Kidney (tissue), 14 donors: ENCODE data around the gene HGFAC. TPM values are rescaled to one million over a fixed set of nuclear protein-coding genes. Genes with fewer than 3 reads are reported as not detected.

Source experiments
- DNase-seq, 5 donors: peaks; one replicate each; pipeline ENCODE4 v3.0.0-alpha.2; 2013 to 2020
- FAIRE-seq: peaks from 2 replicates; lab custom pipeline; 2012; peaks lifted over from hg19 to GRCh38; lab: Jason Lieb, UNC
- H3K27ac ChIP-seq, 2 donors: one replicate each; pipeline ENCODE4 v1.7.0; 2013; ENCODE audit warnings: low read depth in 2 of 2, low read length in 2 of 2, inconsistent platforms in 1 of 2
- H3K27me3 ChIP-seq: one replicate; pipeline ENCODE4 v1.7.1; 2013; ENCODE audit warnings: low read length, inconsistent platforms; ENCODE audit not compliant: control insufficient read depth, insufficient read depth
- H3K36me3 ChIP-seq, 3 donors: one replicate each; pipeline versions ENCODE4 v1.7.0 to v1.7.1; 2013; ENCODE audit warnings: low read length in 3 of 3, control low read depth in 1 of 3, inconsistent platforms in 1 of 3; ENCODE audit not compliant: insufficient read depth in 3 of 3, control insufficient read depth in 2 of 3
- H3K4me1 ChIP-seq, 3 donors: one replicate each; pipeline versions ENCODE4 v1.7.0 to v1.7.1; 2013; ENCODE audit warnings: low read length in 3 of 3, inconsistent platforms in 1 of 3, low read depth in 1 of 3; ENCODE audit not compliant: control insufficient read depth in 2 of 3, insufficient read depth in 2 of 3
- H3K4me3 ChIP-seq, 3 donors: one replicate each; pipeline versions ENCODE4 v1.7.0 to v1.8.1; 2013; ENCODE audit warnings: low read length in 3 of 3, control low read depth in 1 of 3, inconsistent platforms in 1 of 3
- H3K9ac ChIP-seq, 3 donors: one replicate each; pipeline versions ENCODE4 v1.7.0 to v1.7.1; 2013; ENCODE audit warnings: low read length in 3 of 3, control low read depth in 1 of 3, inconsistent platforms in 1 of 3
- H3K9me3 ChIP-seq, 3 donors: one replicate each; pipeline versions ENCODE4 v1.7.0 to v1.7.1; 2013; ENCODE audit warnings: low read length in 3 of 3, control low read depth in 1 of 3, inconsistent platforms in 1 of 3; ENCODE audit not compliant: control insufficient read depth in 2 of 3, insufficient read depth in 1 of 3
- intact Hi-C: fragments of 100-400 bp; cut with DNase I; formaldehyde crosslinking; loops from one replicate; pipeline ENCODE4 v1.11.1; 2022
- polyA plus RNA-seq: library from polyadenylated mRNA; stranded (reverse); fragments of 350-450 nt; fragmentation: Illumina TruSeq; extraction: RNeasy Lipid Tissue Mini Kit (QIAGEN cat#74804); gene quantifications from one replicate; pipeline ENCODE4 v1.2.3, GENCODE V29; 2014; ENCODE audit warnings: low read depth, low replicate concordance; ENCODE audit not compliant: insufficient read depth
- total RNA-seq: library from RNA; stranded (reverse); fragmentation: NEBNext Ultra II Directional; extraction: Animal tissue kit (Norgen Biotek cat#: 25700); gene quantifications from one replicate; pipeline ENCODE4 v1.2.1, GENCODE V29; 2021
- TF ChIP-seq, protein P1 (sequence below): IDR thresholded peaks from 3 replicates; pipeline ENCODE4 v1.5.1; 2012; ENCODE audit warnings: mild to moderate bottlenecking, moderate library complexity, borderline replicate concordance; ENCODE audit not compliant: insufficient read depth; ENCODE audit errors: extremely low read depth
- donor health status: control.
- donor health status: control.
- donor health status: control.
- donor health status: control.
- donor health status: control.
- donor health status: DM: yes; HTN: yes; CAD: no.
- donor health status: Normal renal cell carcinoma (clear cell type).

Gene HGFAC
- total and polyA plus RNA-seq, 2 donors from 2014 or later = 0.86 to 1.6 TPM

DNA sequence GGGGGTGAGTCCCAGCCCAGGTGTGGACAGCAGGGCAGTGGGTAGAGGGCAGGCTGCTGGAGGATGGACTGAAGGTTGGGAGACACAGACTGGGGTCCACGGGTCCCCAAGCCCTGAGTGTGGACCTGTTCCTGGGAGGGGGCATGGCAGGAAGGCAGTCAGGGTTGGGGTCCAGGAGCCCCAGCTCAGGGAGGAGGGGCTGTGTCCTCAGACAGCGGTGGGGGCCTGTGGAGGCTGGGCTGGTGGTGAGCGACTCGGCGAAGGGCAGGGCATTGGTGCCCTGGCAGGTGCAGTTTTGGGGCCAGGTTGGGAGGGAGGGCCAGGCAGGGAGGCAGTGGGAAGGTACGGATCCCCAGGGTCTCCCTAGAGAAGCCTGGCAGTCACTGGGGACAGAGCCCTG, 55.3 kb downstream of the HGFAC start:
- H3K36me3 ChIP-seq = no peaks in the 10 kb centered on the region
- intact Hi-C loops = no loop called here
- no peak for DNase-seq
- H3K27me3 ChIP-seq = no peaks in the 10 kb centered on the region
- TF ChIP-seq, protein P1, sequence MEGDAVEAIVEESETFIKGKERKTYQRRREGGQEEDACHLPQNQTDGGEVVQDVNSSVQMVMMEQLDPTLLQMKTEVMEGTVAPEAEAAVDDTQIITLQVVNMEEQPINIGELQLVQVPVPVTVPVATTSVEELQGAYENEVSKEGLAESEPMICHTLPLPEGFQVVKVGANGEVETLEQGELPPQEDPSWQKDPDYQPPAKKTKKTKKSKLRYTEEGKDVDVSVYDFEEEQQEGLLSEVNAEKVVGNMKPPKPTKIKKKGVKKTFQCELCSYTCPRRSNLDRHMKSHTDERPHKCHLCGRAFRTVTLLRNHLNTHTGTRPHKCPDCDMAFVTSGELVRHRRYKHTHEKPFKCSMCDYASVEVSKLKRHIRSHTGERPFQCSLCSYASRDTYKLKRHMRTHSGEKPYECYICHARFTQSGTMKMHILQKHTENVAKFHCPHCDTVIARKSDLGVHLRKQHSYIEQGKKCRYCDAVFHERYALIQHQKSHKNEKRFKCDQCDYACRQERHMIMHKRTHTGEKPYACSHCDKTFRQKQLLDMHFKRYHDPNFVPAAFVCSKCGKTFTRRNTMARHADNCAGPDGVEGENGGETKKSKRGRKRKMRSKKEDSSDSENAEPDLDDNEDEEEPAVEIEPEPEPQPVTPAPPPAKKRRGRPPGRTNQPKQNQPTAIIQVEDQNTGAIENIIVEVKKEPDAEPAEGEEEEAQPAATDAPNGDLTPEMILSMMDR = no peak
- peaks cover 0 to under 1% (median 0%) of the 10 kb centered on the region in 3 donors for H3K4me1 ChIP-seq
- no peaks in the 10 kb centered on the region for H3K9me3 ChIP-seq
- no peak overlapping the region for H3K9ac ChIP-seq
- H3K4me3 ChIP-seq = no peak overlapping the region
- FAIRE-seq = no peak
- no peak overlapping the region for H3K27ac ChIP-seq

DNA sequence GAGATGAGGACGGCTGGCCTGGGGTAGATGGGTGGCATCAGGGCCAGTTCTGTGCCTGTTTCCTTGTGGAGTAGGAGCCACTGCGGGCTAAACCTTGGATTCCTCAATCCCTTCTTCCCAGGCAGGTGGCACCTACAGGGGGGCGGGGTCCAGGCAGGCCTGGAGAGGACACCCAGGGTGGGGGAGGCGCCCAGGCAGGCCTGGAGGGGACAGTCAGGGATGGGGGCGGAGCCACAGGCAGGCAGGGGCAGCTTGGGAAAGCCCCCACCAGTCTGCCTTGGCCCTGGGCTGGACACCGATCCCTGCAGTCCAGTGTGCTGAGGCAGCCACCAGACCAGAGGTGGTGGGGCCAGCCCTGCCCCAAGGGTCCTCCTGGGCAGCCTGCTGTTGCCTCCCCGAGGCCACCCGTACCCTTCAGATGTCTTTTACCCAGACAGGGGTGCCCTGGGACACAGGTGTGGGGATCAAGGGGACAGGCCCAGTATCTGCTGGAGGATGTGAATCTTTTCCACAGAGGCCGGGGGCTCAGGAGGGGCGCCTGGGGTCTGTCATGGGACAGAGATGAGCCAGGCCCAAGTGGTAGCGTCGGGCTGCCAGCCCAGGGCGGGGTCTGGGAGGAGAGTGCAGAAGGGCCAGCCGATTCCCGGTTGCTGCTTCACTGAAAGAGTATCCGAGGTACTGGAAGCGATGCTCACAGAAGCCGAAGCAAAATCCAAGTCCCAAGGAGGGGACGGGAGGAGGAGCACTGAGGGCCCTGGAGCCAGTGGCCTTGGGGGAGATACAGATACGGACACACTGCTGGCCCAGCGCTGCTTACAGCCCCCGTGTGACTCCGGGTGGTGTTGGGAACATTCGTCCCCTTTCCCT, 56.0 kb downstream of the HGFAC start:
- Histone ChIP-seq H3K27me3 (no peaks in the 10 kb centered on the region), H3K4me1 (peaks cover 0 to 2% (median 0%) of the 10 kb centered on the region in 3 donors), H3K27ac (no peak overlapping the region), H3K9me3 (no peaks in the 10 kb centered on the region), H3K9ac (no peak overlapping the region), H3K4me3 (no peak overlapping the region), H3K36me3 (no peaks in the 10 kb centered on the region)
- TF ChIP-seq, protein P1 = no peak
- intact Hi-C loops = no loop called here
- DNase-seq = no peak
- FAIRE-seq = no peak

DNA sequence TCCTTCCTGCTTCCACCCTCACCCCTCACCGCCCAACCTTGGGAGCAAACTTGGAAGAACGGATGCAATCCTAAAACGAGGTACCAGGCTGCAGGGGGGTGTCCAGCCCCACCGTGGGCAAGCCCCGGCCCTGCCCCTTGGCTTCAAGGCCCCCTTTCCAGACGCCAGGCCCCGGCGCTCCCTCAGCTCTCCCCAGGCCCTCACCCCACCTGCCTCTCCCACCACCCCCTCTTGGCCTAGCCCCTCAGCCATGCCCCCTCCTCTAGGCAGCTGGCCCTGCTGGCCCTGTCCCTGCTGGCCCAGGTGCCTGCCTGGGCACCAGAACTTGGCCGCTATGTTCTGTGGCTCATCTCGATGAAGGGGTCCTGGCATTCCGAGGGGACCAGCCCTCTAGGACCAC, 56.6 kb downstream of the HGFAC start:
- no peak overlapping the region for H3K9ac ChIP-seq
- no peaks in the 10 kb centered on the region for H3K27me3 ChIP-seq
- FAIRE-seq (no peak), DNase-seq (no peak)
- H3K4me3 ChIP-seq = no peak overlapping the region
- intact Hi-C loops = no loop called here
- no peak overlapping the region for H3K27ac ChIP-seq
- TF ChIP-seq, protein P1 = no peak
- no peaks in the 10 kb centered on the region for H3K9me3 ChIP-seq
- peaks cover 0 to 2% (median 0%) of the 10 kb centered on the region in 3 donors for H3K4me1 ChIP-seq
- no peaks in the 10 kb centered on the region for H3K36me3 ChIP-seq

Other genes starting within 250 kb of the HGFAC start
- 0.91 TPM for gene MSANTD1, start 192.8 kb upstream of the HGFAC start, total RNA-seq
- gene MSANTD1, start 192.8 kb upstream of the HGFAC start, polyA plus RNA-seq = not detected
- 35.5 TPM for gene RGS12, start 148.9 kb upstream of the HGFAC start, total RNA-seq
- gene RGS12, start 148.9 kb upstream of the HGFAC start, polyA plus RNA-seq = 18.0 TPM
- gene DOK7, start 21.3 kb downstream of the HGFAC start, total RNA-seq = 7.0 TPM
- gene DOK7, start 21.3 kb downstream of the HGFAC start, polyA plus RNA-seq = 1.2 TPM
- 204 TPM for gene LRPAP1, start 90.5 kb downstream of the HGFAC start, total RNA-seq
- gene LRPAP1, start 90.5 kb downstream of the HGFAC start, polyA plus RNA-seq = 373 TPM